Cardiac fibroblast (primary cell): ENCODE data around the gene BBS12.
A peak's percentile ranks its signal among the peaks of the same experiment; 100 is the strongest.

Source experiments
- DNase-seq, 2 donors: peaks; one replicate each; pipeline versions ENCODE4 v3.0.0 to v3.0.0-alpha.2; 2010; ENCODE audit warnings: low read depth in 2 of 2
- H3K4me3 ChIP-seq, 2 donors: replicated peaks in 1 of 2; 1 replicate in 1 of 2; 2 replicates in 1 of 2; pipeline ENCODE4 v1.5.1; 2011; ENCODE audit warnings: low read depth in 2 of 2, low read length in 2 of 2, mild to moderate bottlenecking in 2 of 2, moderate library complexity in 1 of 2
- TF ChIP-seq, protein P1 (sequence below): IDR thresholded peaks from one replicate; pipeline ENCODE4 v1.5.1; 2011; ENCODE audit warnings: low read depth, mild to moderate bottlenecking, low read length, inconsistent platforms

Gene BBS12

GRCh38 chr4:122722256-122722655 is 10.2 kb upstream of the BBS12 start:
- H3K4me3 ChIP-seq = no peak overlapping the region
- TF ChIP-seq, protein P1, sequence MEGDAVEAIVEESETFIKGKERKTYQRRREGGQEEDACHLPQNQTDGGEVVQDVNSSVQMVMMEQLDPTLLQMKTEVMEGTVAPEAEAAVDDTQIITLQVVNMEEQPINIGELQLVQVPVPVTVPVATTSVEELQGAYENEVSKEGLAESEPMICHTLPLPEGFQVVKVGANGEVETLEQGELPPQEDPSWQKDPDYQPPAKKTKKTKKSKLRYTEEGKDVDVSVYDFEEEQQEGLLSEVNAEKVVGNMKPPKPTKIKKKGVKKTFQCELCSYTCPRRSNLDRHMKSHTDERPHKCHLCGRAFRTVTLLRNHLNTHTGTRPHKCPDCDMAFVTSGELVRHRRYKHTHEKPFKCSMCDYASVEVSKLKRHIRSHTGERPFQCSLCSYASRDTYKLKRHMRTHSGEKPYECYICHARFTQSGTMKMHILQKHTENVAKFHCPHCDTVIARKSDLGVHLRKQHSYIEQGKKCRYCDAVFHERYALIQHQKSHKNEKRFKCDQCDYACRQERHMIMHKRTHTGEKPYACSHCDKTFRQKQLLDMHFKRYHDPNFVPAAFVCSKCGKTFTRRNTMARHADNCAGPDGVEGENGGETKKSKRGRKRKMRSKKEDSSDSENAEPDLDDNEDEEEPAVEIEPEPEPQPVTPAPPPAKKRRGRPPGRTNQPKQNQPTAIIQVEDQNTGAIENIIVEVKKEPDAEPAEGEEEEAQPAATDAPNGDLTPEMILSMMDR = no peak
- DNase-seq = no peak

DNA sequence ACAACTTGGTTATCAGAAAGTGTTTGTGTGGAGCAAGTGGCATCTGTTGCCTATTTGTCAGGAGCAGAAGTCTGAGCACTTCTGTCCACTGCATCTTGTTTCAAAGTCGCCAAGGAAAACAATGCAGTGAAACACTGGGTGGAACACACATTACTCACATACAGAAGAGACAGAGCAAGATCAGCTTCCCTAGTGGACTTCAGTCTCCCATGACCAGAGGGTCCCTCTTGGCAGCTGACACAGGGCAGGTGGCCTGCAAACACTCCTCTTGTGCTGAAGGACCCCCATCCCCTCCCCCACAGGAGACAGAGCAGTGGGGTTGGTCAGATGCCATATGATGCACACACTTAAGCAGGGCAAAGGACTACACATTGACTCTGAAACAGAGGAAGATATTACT is 3.6 kb upstream of the BBS12 start:
- H3K4me3 ChIP-seq = no peak overlapping the region
- TF ChIP-seq, protein P1 = no peak
- DNase-seq = peak in 1 of 2 donors; percentile 67

GRCh38 chr4:122731676-122732075 is 828 bp upstream of the BBS12 start:
- DNase-seq = no peak
- TF ChIP-seq, protein P1 = no peak
- no peak overlapping the region for H3K4me3 ChIP-seq

DNA sequence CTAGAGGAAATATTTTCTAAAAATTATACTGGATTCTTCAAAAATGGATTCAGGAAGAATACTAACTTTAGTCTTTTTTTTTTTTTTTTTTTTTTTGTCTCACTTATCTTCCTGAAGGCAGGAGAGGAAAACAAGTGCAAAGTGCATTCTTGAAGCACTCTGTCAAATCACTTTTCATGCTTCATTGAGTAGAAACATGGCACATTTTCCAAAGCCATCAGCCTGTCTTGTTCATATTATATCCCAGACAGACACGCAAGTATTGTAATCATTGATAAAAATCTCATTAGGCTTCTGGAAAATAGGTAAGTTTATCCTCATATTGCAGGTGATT is 1.2 kb downstream of the BBS12 start:
- TF ChIP-seq, protein P1 = no peak
- H3K4me3 ChIP-seq = peak overlapping the region; percentile 65 to 80
- no peak for DNase-seq

GRCh38 chr4:122739174-122739573 is 6.7 kb downstream of the BBS12 start:
- DNase-seq = peak; percentile 85 to 92

DNA sequence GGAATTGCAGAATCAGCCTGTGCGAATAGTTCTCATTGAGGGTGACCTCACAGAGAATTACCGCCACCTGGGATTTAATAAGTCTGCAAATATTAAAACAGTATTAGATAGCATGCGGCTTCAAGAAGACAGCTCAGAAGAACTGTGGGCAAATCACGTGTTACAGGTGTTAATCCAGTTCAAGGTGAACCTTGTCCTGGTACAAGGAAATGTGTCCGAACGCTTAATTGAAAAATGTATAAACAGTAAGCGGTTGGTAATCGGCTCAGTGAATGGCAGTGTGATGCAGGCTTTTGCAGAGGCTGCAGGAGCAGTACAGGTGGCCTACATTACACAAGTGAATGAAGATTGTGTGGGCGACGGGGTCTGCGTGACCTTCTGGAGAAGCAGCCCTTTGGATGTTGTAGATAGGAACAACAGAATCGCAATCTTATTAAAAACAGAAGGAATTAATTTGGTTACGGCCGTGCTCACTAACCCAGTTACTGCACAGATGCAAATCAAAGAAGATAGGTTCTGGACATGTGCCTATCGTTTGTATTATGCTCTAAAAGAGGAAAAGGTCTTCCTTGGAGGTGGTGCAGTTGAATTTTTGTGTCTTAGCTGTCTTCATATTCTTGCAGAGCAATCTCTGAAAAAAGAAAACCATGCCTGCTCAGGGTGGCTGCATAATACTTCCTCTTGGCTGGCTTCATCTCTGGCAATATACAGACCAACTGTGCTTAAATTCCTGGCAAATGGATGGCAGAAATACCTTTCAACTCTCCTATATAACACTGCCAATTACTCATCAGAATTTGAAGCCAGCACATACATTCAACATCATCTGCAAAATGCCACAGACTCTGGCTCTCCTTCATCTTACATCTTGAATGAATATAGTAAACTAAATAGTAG is 10.7 kb downstream of the BBS12 start:
- TF ChIP-seq, protein P1 = no peak
- H3K4me3 ChIP-seq = no peak overlapping the region
- DNase-seq = no peak

More at GRCh38 chr4:122739174-122739573, 6.7 kb downstream of the BBS12 start:
- H3K4me3 ChIP-seq = no peak overlapping the region
- TF ChIP-seq, protein P1 = no peak
